Measurements from ENCODE around the gene LRP5. TPM values are rescaled to one million over a fixed set of nuclear protein-coding genes. Genes with fewer than 3 reads are reported as not detected.
A peak's percentile ranks its signal among the peaks of the same experiment; 100 is the strongest.

Gene LRP5
- total and polyA plus RNA-seq, 4 experiments from 2014 or later, result 0.61 to 1.9 (median 1.4) TPM; not detected in 1

DNA sequence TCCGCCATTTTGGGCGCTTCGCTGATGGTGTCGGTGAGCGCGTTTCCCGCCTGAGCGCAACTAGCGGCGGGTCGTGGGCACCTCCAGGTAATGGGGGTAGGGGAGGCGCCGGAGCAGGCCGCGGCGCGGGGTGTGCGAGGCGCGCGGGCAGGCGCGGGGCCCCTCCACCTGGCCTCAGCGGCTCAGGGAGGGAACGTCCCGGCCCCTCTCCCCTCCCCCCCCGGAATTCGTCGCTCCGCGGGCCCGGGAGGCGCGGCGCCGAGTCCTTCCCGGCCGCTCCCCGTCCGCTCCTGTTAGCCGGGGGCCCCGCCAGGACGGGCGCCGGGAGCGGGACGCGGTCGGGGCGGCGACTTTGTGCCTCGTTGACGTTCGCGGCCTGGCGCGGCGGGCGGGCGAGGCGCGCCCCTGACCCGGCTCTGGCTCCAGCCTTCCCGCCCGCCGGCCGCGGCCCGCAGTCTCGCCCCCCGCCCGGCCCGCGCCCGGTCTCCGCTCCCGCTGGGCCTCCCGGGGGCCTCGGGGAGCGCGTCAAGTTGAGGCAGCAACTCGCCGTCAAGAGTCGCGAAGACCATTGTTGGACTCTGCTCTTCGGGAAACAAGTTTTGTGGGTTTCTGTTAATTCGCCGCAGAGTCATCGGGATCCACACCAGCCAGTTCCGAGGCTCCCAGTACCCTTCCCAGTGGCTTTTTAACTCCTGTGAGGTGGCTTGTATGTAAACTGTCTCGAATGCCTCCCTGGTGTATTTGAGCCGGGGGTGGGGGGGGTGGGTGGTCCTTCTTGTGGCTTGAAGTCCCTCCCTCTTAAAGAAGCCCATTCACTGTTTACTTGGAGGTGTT is 148.6 kb downstream of the LRP5 start, which contains the start of gene PPP6R3:
Gene PPP6R3 (plus strand): TSS at position 12 of the 834 bp plus-strand sequence. CDS start 76,913 bp downstream, outside the sequence.
- peaks cover 3 to 14% of the 10 kb centered on the region in 2 donors for H3K36me3 Mint-ChIP-seq
- ChIA-PET POLR2A (ENCODE audit: partially characterized antibody) (interaction anchor here (0.9 to 1.8 kb wide), 5 partner anchors 13 to 247 kb away, joined by 3 to 9 read pairs (median 4); partner anchors contain the start of gene C11orf24), CTCF (ENCODE audit: partially characterized antibody) (interaction anchor here (0.8 to 1.4 kb wide), 2 partner anchors 8 to 252 kb away, joined by 3 to 4 read pairs; no protein-coding TSS in a partner anchor)
- intact Hi-C loops (cut with micrococcal nuclease), result loop anchor here (5.0 to 10.0 kb wide), 4 partner anchors 46 to 384 kb away; partner anchors contain the start of genes C11orf24, CPT1A and KMT5B
- Histone ChIP-seq H3K36me3 (ENCODE audit: insufficient read depth, low read length) (no peaks in the 10 kb centered on the region), H3K4me3 (ENCODE audit: low read length in 2 of 2) (peak within 1 kb of the TSS; percentile 75 to 90), H3K9me3 (ENCODE audit: control insufficient read depth in 1 of 2, low read length in 2 of 2) (no peaks in the 10 kb centered on the region), H3K27me3 (ENCODE audit: insufficient read depth, low read length) (no peaks in the 10 kb centered on the region), H3K4me1 (ENCODE audit: insufficient read depth, low read length) (peaks cover 52% of the 10 kb centered on the region), H3K27ac (ENCODE audit: low read depth, low read length) (peak within 1 kb of the TSS; percentile 93)
- H3K9me3 Mint-ChIP-seq, result no peaks in the 10 kb centered on the region
- H3K27me3 Mint-ChIP-seq, result peaks cover 0 to 6% of the 10 kb centered on the region in 2 donors
- H3K27ac Mint-ChIP-seq, result peak within 1 kb of the TSS; percentile 98 to 100 (median 99)
- peaks cover 30 to 53% (median 41%) of the 10 kb centered on the region in 4 donors for H3K4me1 Mint-ChIP-seq
- peak in 3 of 5 donors; percentile 12 to 14 (median 14) for DNase-seq
- peak within 1 kb of the TSS; percentile 93 to 99 (median 95) for H3K4me3 Mint-ChIP-seq

DNA sequence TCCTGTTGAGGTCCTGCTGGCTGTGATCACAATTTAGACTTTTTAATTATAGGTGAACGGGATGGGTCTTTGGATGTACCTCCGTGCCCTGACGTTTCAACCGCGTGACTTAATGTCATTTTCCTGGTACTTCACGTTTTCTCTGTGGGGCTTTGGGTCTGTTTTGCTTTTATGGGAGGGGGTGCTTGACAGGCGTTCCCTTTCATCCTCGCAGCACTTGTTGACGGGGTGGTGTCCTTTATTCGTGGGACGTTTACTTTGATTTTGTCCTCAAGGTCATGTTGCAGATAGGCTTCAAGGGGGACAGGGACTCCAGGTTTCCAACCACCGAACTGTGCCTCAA is 149.2 kb downstream of the LRP5 start:
- ChIA-PET CTCF (ENCODE audit: partially characterized antibody) (no interaction called here), POLR2A (ENCODE audit: partially characterized antibody) (no interaction called here)
- H3K27ac ChIP-seq (ENCODE audit: low read depth, low read length), result peak overlapping the region; percentile 93
- no peaks in the 10 kb centered on the region for H3K27me3 ChIP-seq (ENCODE audit: insufficient read depth, low read length)
- peak overlapping the region; percentile 24 to 65 for H3K4me3 ChIP-seq (ENCODE audit: low read length in 2 of 2)
- peak overlapping the region; percentile 36 to 99 (median 95) for H3K27ac Mint-ChIP-seq
- H3K27me3 Mint-ChIP-seq, result peaks cover 0 to 6% of the 10 kb centered on the region in 2 donors
- intact Hi-C loops (cut with micrococcal nuclease), result loop anchor here (5.0 to 10.0 kb wide), 4 partner anchors 46 to 383 kb away; partner anchors contain the start of genes C11orf24, CPT1A and KMT5B
- H3K9me3 ChIP-seq (ENCODE audit: control insufficient read depth in 1 of 2, low read length in 2 of 2), result no peaks in the 10 kb centered on the region
- peak overlapping the region; percentile 80 to 93 (median 85) for H3K4me3 Mint-ChIP-seq
- H3K4me1 Mint-ChIP-seq, result peaks cover 32 to 56% (median 44%) of the 10 kb centered on the region in 4 donors
- no peaks in the 10 kb centered on the region for H3K36me3 ChIP-seq (ENCODE audit: insufficient read depth, low read length)
- peaks cover 56% of the 10 kb centered on the region for H3K4me1 ChIP-seq (ENCODE audit: insufficient read depth, low read length)
- H3K9me3 Mint-ChIP-seq, result no peaks in the 10 kb centered on the region
- DNase-seq, result peak in 2 of 5 donors; percentile 19 to 22
- peaks cover 3 to 14% of the 10 kb centered on the region in 2 donors for H3K36me3 Mint-ChIP-seq

DNA sequence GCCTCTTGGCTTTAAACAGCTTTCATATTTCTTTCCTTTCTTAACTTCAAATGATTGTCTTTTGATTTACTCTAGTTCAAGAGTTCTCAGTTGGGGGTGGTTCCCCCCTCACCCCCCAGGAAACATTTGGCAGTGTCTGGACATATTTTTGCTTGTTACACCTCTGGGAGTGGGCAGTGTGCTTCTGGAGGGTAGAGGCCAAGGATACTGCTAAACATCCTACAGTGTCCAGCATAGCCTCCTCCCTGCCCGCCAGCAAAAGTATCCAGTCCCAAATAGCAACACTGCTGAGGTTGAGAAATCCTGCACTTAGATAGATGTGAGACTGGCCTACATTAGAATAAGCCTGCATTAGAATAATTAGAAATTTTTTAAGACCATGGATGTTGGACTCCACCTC is 151.3 kb downstream of the LRP5 start:
- Histone ChIP-seq H3K27me3 (ENCODE audit: insufficient read depth, low read length) (no peaks in the 10 kb centered on the region), H3K9me3 (ENCODE audit: control insufficient read depth in 1 of 2, low read length in 2 of 2) (no peaks in the 10 kb centered on the region), H3K4me3 (ENCODE audit: low read length in 2 of 2) (no peak overlapping the region), H3K4me1 (ENCODE audit: insufficient read depth, low read length) (peaks cover 76% of the 10 kb centered on the region), H3K36me3 (ENCODE audit: insufficient read depth, low read length) (no peaks in the 10 kb centered on the region), H3K27ac (ENCODE audit: low read depth, low read length) (no peak overlapping the region)
- Mint-ChIP-seq H3K4me3 (peak overlapping the region; percentile 45 to 89 (median 74)), H3K4me1 (peaks cover 46 to 72% (median 62%) of the 10 kb centered on the region in 4 donors), H3K27me3 (peaks cover 0 to 6% of the 10 kb centered on the region in 2 donors), H3K9me3 (no peaks in the 10 kb centered on the region), H3K27ac (peak overlapping the region in 5 of 7 donors; percentile 20 to 71 (median 54)), H3K36me3 (peaks cover 9 to 19% of the 10 kb centered on the region in 2 donors)
- POLR2A ChIA-PET (ENCODE audit: partially characterized antibody), result no interaction called here
- no peak for DNase-seq
- intact Hi-C loops (cut with micrococcal nuclease), result loop anchor here (5.0 to 10.0 kb wide), 4 partner anchors 44 to 381 kb away; partner anchors contain the start of genes C11orf24, CPT1A and KMT5B
- CTCF ChIA-PET (ENCODE audit: partially characterized antibody), result interaction anchor here (0.9 kb wide), 1 partner anchor 15 kb away, joined by 3 read pairs; no protein-coding TSS in a partner anchor

DNA sequence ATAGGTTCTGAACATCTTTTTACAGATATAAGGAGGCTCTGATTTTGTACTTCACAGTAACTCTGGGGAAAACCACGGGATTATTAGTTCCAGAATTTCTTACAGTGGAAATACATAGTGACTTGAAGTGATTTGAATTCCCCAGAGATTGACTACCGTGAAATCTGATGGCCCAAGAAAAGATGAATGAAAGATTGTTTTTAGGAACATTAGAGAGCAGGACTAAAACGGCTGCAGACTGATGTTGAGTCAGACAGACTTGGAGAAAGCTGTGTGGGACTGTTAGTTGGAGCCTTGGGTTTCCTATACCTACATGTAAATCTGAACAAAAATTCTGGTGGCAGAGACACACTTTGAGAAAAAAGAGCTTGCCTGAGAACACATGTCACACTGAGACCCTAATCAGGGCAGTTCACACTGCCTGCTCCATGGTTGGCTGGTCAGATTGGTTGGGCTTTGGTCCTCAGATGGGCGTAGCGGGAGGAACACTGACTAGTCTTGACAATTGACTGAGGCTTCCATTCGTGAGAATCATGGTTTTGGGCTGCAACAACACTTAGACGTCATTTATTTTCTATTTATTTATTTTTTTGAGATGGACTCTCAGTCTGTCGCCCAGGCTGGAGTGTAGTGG is 154.9 kb downstream of the LRP5 start:
- ChIA-PET POLR2A (ENCODE audit: partially characterized antibody) (interaction anchor here (0.8 kb wide), 1 partner anchor 21 kb away, joined by 3 read pairs; no protein-coding TSS in a partner anchor), CTCF (ENCODE audit: partially characterized antibody) (no interaction called here)
- Histone ChIP-seq H3K27me3 (ENCODE audit: insufficient read depth, low read length) (no peaks in the 10 kb centered on the region), H3K9me3 (ENCODE audit: control insufficient read depth in 1 of 2, low read length in 2 of 2) (no peaks in the 10 kb centered on the region), H3K4me1 (ENCODE audit: insufficient read depth, low read length) (peaks cover 96% of the 10 kb centered on the region), H3K36me3 (ENCODE audit: insufficient read depth, low read length) (no peaks in the 10 kb centered on the region), H3K4me3 (ENCODE audit: low read length in 2 of 2) (no peak overlapping the region), H3K27ac (ENCODE audit: low read depth, low read length) (no peak overlapping the region)
- Mint-ChIP-seq H3K4me3 (peak overlapping the region in 7 of 8 donors; percentile 27 to 81 (median 64)), H3K4me1 (peaks cover 73 to 96% (median 84%) of the 10 kb centered on the region in 4 donors), H3K36me3 (peaks cover 21 to 25% of the 10 kb centered on the region in 2 donors), H3K9me3 (no peaks in the 10 kb centered on the region), H3K27me3 (no peaks in the 10 kb centered on the region), H3K27ac (peak overlapping the region in 3 of 7 donors; percentile 36 to 67 (median 49))
- no peak for DNase-seq
- intact Hi-C loops (cut with micrococcal nuclease), result loop anchor here (10.0 kb wide), 1 partner anchor 377 kb away; the partner anchor contains the start of gene CPT1A

DNA sequence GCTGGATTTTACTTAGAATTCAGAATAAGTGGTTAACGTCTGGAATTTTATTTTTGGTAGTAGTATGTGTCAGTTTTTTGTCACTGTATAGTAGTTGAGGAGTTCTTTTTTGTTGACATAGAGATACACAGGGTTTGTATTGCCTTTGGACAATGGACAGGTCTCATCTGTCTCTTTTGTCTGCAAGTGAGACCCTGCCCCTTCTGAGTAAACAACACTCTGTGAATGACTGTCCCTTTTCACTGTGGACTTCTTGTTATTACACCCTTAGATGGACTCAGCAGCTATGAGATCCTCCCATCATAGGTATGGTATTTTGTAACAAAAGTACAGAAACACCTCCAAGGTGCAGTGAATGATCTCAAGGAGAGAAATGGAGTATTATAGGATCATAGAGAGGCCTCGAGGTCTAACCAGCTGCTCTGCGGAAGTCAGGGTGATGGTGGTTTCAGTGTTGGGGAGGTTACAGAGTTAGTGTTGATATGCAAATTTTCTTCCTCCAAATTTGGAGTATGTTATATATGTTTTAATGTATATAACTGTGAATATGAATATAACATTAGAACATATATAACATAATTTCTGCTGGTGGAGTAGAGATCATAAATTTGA is 155.9 kb downstream of the LRP5 start:
- Mint-ChIP-seq H3K4me3 (peak overlapping the region; percentile 17 to 88 (median 62)), H3K4me1 (peaks cover 76 to 97% (median 86%) of the 10 kb centered on the region in 4 donors), H3K36me3 (peaks cover 19 to 23% of the 10 kb centered on the region in 2 donors), H3K27me3 (no peaks in the 10 kb centered on the region), H3K27ac (peak overlapping the region in 5 of 7 donors; percentile 30 to 83 (median 58)), H3K9me3 (no peaks in the 10 kb centered on the region)
- H3K27ac ChIP-seq (ENCODE audit: low read depth, low read length), result no peak overlapping the region
- peaks cover 96% of the 10 kb centered on the region for H3K4me1 ChIP-seq (ENCODE audit: insufficient read depth, low read length)
- no peaks in the 10 kb centered on the region for H3K27me3 ChIP-seq (ENCODE audit: insufficient read depth, low read length)
- ChIA-PET CTCF (ENCODE audit: partially characterized antibody) (interaction anchor here (0.6 to 1.7 kb wide), 3 partner anchors 8 to 75 kb away, joined by 3 to 4 read pairs (median 3); partner anchors contain the start of gene PPP6R3), POLR2A (ENCODE audit: partially characterized antibody) (interaction anchor here (0.8 to 1.1 kb wide), 2 partner anchors 8 to 20 kb away, joined by 3 read pairs; no protein-coding TSS in a partner anchor)
- DNase-seq, result peak in 1 of 5 donors; percentile 13
- H3K36me3 ChIP-seq (ENCODE audit: insufficient read depth, low read length), result no peaks in the 10 kb centered on the region
- intact Hi-C loops (cut with micrococcal nuclease), result loop anchor here (10.0 kb wide), 1 partner anchor 376 kb away; the partner anchor contains the start of gene CPT1A
- H3K4me3 ChIP-seq (ENCODE audit: low read length in 2 of 2), result no peak overlapping the region
- no peaks in the 10 kb centered on the region for H3K9me3 ChIP-seq (ENCODE audit: control insufficient read depth in 1 of 2, low read length in 2 of 2)

DNA sequence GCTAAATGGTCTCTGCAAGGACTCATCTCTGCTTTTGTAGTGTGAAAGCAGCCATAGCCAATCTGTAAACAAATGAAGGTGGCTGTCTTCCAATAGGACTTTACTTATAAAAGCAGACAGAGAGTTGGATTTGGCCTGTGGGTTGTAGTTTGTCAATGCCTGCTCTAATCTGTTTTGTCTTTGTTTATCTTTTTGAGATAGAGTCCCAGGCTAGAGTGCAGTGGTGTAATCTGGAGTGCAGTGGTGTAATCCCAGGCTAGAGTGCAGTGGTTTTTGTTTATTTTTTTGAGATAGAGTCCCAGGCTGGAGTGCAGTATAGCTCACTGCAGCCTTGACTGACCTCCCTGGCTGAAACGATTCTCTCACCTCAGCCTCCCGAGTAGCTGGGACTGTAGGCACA is 156.7 kb downstream of the LRP5 start:
- ChIA-PET CTCF (ENCODE audit: partially characterized antibody) (interaction anchor here (1.0 to 1.7 kb wide), 2 partner anchors 9 to 23 kb away, joined by 3 to 4 read pairs; partner anchors contain the start of gene PPP6R3), POLR2A (ENCODE audit: partially characterized antibody) (interaction anchor here (1.1 kb wide), 1 partner anchor 9 kb away, joined by 3 read pairs; no protein-coding TSS in a partner anchor)
- no peak overlapping the region for H3K27ac ChIP-seq (ENCODE audit: low read depth, low read length)
- Mint-ChIP-seq H3K4me3 (peak overlapping the region in 6 of 8 donors; percentile 56 to 88 (median 70)), H3K9me3 (no peaks in the 10 kb centered on the region), H3K36me3 (peaks cover 22 to 23% of the 10 kb centered on the region in 2 donors), H3K27me3 (no peaks in the 10 kb centered on the region), H3K4me1 (peaks cover 76 to 97% (median 86%) of the 10 kb centered on the region in 4 donors), H3K27ac (peak overlapping the region in 6 of 7 donors; percentile 27 to 91 (median 45))
- no peak overlapping the region for H3K4me3 ChIP-seq (ENCODE audit: low read length in 2 of 2)
- H3K4me1 ChIP-seq (ENCODE audit: insufficient read depth, low read length), result peaks cover 96% of the 10 kb centered on the region
- intact Hi-C loops (cut with micrococcal nuclease), result loop anchor here (10.0 kb wide), 1 partner anchor 376 kb away; the partner anchor contains the start of gene CPT1A
- no peak for DNase-seq
- no peaks in the 10 kb centered on the region for H3K36me3 ChIP-seq (ENCODE audit: insufficient read depth, low read length)
- no peaks in the 10 kb centered on the region for H3K9me3 ChIP-seq (ENCODE audit: control insufficient read depth in 1 of 2, low read length in 2 of 2)
- H3K27me3 ChIP-seq (ENCODE audit: insufficient read depth, low read length), result no peaks in the 10 kb centered on the region

Data from CD4-positive, alpha-beta memory T cell (primary cell).